Measurements from ENCODE around the gene SLC47A1.

DNA sequence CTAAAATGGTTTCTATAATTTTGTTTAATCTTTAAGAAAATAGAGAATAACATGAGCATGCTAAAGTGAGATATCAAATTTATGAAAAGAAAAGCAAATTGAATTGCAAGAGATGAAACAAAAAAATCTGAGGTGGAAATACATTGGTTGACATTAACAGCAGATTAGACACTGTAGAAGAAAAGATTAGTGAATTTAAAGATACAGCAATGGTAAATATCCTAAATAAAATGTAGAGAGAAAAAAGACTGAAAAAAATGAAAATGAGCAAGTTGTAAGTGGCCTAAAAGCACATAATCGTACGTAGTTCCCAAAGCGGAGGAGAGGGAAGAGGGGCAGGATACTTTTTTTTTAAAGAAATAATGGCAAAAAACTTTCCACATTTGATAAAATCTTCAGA is 84.4 kb downstream of the SLC47A1 start:
- TF ChIP-seq, protein P1, sequence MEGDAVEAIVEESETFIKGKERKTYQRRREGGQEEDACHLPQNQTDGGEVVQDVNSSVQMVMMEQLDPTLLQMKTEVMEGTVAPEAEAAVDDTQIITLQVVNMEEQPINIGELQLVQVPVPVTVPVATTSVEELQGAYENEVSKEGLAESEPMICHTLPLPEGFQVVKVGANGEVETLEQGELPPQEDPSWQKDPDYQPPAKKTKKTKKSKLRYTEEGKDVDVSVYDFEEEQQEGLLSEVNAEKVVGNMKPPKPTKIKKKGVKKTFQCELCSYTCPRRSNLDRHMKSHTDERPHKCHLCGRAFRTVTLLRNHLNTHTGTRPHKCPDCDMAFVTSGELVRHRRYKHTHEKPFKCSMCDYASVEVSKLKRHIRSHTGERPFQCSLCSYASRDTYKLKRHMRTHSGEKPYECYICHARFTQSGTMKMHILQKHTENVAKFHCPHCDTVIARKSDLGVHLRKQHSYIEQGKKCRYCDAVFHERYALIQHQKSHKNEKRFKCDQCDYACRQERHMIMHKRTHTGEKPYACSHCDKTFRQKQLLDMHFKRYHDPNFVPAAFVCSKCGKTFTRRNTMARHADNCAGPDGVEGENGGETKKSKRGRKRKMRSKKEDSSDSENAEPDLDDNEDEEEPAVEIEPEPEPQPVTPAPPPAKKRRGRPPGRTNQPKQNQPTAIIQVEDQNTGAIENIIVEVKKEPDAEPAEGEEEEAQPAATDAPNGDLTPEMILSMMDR (IDR thresholded peaks at IDR 0.05), result no peak
- TF ChIP-seq POLR2A (IDR thresholded peaks at IDR 0.05), result no peak
- no peak for TF ChIP-seq POLR2AphosphoS5 (IDR thresholded peaks at IDR 0.05)
- TF ChIP-seq EP300 (IDR thresholded peaks at IDR 0.05), result no peak

All from stomach (tissue), 4 donors.